HG02759 (cell line): ENCODE results near the gene SLC10A1.
"Not testable (repeated sequence)": the region's sequence is repeated elsewhere in the genome, so short reads cannot be mapped to it uniquely, and the experiment has no call there.

Source experiments
- ATAC-seq: cut with Tn5 transposase; IDR thresholded peaks from one replicate; pipeline ENCODE4 v1.9.1; 2021; ENCODE audit warnings: mild to moderate bottlenecking, moderate library complexity; ENCODE audit not compliant: unreplicated experiment

SLC10A1 gene

GRCh38 chr14:69772082-69773017 lies 24.7 kb downstream of the SLC10A1 start:
- no peak for ATAC-seq

- no peak for ATAC-seq
These were observed 25.9 kb downstream of the SLC10A1 start for GRCh38 chr14:69771136-69771535.

GRCh38 chr14:69770559-69770958 lies 26.5 kb downstream of the SLC10A1 start:
- no peak for ATAC-seq

- no peak for ATAC-seq
These were observed 27.4 kb downstream of the SLC10A1 start for GRCh38 chr14:69769623-69770022.

GRCh38 chr14:69768873-69769272 lies 28.2 kb downstream of the SLC10A1 start:
- ATAC-seq, result no peak

- peak; percentile 83 for ATAC-seq
These were observed 29.6 kb downstream of the SLC10A1 start for GRCh38 chr14:69767369-69767999.

GRCh38 chr14:69766984-69767368 lies 30.1 kb downstream of the SLC10A1 start, which contains the start of gene SRSF5:
Gene SRSF5, plus strand, starts transcription at chr14:69767142. Its CDS starts 1,015 bp downstream, at chr14:69768157.
- ATAC-seq, result peak; percentile 80

- ATAC-seq, result no peak
These were observed 33.1 kb downstream of the SLC10A1 start for GRCh38 chr14:69763761-69764510.

GRCh38 chr14:69760810-69761209 lies 36.2 kb downstream of the SLC10A1 start:
- no peak for ATAC-seq

GRCh38 chr14:69756298-69756697 lies 40.7 kb downstream of the SLC10A1 start:
- no peak for ATAC-seq

GRCh38 chr14:69755784-69756183 lies 41.3 kb downstream of the SLC10A1 start:
- ATAC-seq, result no peak

GRCh38 chr14:69755296-69755695 lies 41.7 kb downstream of the SLC10A1 start:
- no peak for ATAC-seq

GRCh38 chr14:69754487-69754886 lies 42.6 kb downstream of the SLC10A1 start:
- ATAC-seq, result no peak

GRCh38 chr14:69753860-69754259 lies 43.2 kb downstream of the SLC10A1 start:
- no peak for ATAC-seq

- no peak for ATAC-seq
These were observed 44.3 kb downstream of the SLC10A1 start for GRCh38 chr14:69752773-69753172.

- no peak for ATAC-seq
These were observed 46.5 kb downstream of the SLC10A1 start for GRCh38 chr14:69750495-69750894.

- no peak for ATAC-seq
These were observed 47.1 kb downstream of the SLC10A1 start for GRCh38 chr14:69749956-69750355.

GRCh38 chr14:69741055-69741454 lies 56.0 kb downstream of the SLC10A1 start:
- ATAC-seq, result no peak

- not testable (repeated sequence) for ATAC-seq
These were observed 60.6 kb downstream of the SLC10A1 start for GRCh38 chr14:69736405-69736804.

GRCh38 chr14:69731919-69732598 lies 65.0 kb downstream of the SLC10A1 start:
- ATAC-seq, result not testable (repeated sequence)

- ATAC-seq, result no peak
These were observed 69.2 kb downstream of the SLC10A1 start for GRCh38 chr14:69727860-69728259.
